Smooth muscle cell (in vitro differentiated cells): ENCODE data around the gene GOPC. TPM values are rescaled to one million over a fixed set of nuclear protein-coding genes. Genes with fewer than 3 reads are reported as not detected.

Experiments used
- DNase-seq: peaks from one replicate; lab custom pipeline; 2025; ENCODE audit not compliant: unreplicated experiment; lab: John Stamatoyannopoulos, UW
- H2AFZ ChIP-seq: fragments of 200-600 bp; sonication (generic); 2 replicates; pipeline ENCODE4 v1.6.0; 2016; ENCODE audit warnings: antibody characterized with exemption, low read depth, mild to moderate bottlenecking
- H3F3A ChIP-seq: fragments of 200-600 bp; sonication (generic); 2 replicates; pipeline ENCODE4 v1.6.0; 2017; ENCODE audit warnings: antibody characterized with exemption, low read depth
- H3K27ac ChIP-seq: fragments of 200-600 bp; sonication (generic); 2 replicates; pipeline ENCODE4 v1.5.1; 2016; ENCODE audit warnings: low read depth, mild to moderate bottlenecking
- H3K27me3 ChIP-seq: fragments of 200-600 bp; sonication (generic); 2 replicates; pipeline ENCODE4 v1.6.1; 2016; ENCODE audit warnings: low read depth, mild to moderate bottlenecking
- H3K36me3 ChIP-seq: fragments of 200-600 bp; sonication (generic); 2 replicates; pipeline ENCODE4 v1.5.1; 2016; ENCODE audit warnings: low read depth
- H3K4me1 ChIP-seq: fragments of 200-600 bp; sonication (generic); 2 replicates; pipeline ENCODE4 v1.5.1; 2016; ENCODE audit warnings: low read depth
- H3K4me2 ChIP-seq: fragments of 200-600 bp; sonication (generic); 2 replicates; pipeline ENCODE4 v1.6.0; 2016; ENCODE audit warnings: mild to moderate bottlenecking
- H3K4me3 ChIP-seq: fragments of 200-600 bp; sonication (generic); 2 replicates; pipeline ENCODE4 v1.5.1; 2016; ENCODE audit warnings: mild to moderate bottlenecking
- H3K79me2 ChIP-seq: fragments of 200-600 bp; sonication (generic); 2 replicates; pipeline ENCODE4 v1.6.0; 2016; ENCODE audit warnings: low read depth, mild to moderate bottlenecking
- H3K9ac ChIP-seq: fragments of 200-600 bp; sonication (generic); 2 replicates; pipeline ENCODE4 v1.6.0; 2016; ENCODE audit warnings: low read depth
- H3K9me3 ChIP-seq: fragments of 200-600 bp; sonication (generic); replicated peaks from 2 replicates; pipeline ENCODE4 v1.5.1; 2016; ENCODE audit warnings: low read depth
- H4K20me1 ChIP-seq: fragments of 200-600 bp; sonication (generic); 2 replicates; pipeline ENCODE4 v1.6.0; 2016; ENCODE audit warnings: low read depth
- CTCF ChIP-seq: fragments of 200-600 bp; sonication (generic); IDR thresholded peaks from 2 replicates; pipeline ENCODE4 v1.5.1; 2017; ENCODE audit warnings: borderline replicate concordance, mild to moderate bottlenecking, antibody characterized with exemption; ENCODE audit not compliant: insufficient read depth, poor library complexity, severe bottlenecking
- WGBS: methylation state at CpG from one replicate; pipeline ENCODE4 v1.1.7; 2016; ENCODE audit warnings: low lambda C conversion rate; 5-methylcytosine and 5-hydroxymethylcytosine counted together
- polyA plus RNA-seq: library from polyadenylated mRNA; unstranded; fragments of >200 nt; fragmentation: Nextera tagmentation; extraction: Ambion mirVana; gene quantifications from 2 replicates; pipeline ENCODE4 v1.2.1, GENCODE V29; 2016
- total RNA-seq: library from RNA; depleted of rRNA; stranded (reverse); fragments of >200 nt; gene quantifications from 2 replicates; pipeline ENCODE4 v1.2.3, GENCODE V29; 2014

The GOPC gene
- total and polyA plus RNA-seq, 2 experiments from 2014 or later: 26.5 to 73.7 TPM

GRCh38 chr6:117615750-117616390 lies 13.6 kb upstream of the GOPC start:
- WGBS: 28% methylated on average over 14 of the region's 14 CpGs
- Histone ChIP-seq H3K27ac (peak overlapping the region; percentile 81), H3K4me3 (peak overlapping the region; percentile 2)

GRCh38 chr6:117613920-117614560 lies 11.7 kb upstream of the GOPC start:
- Histone ChIP-seq H4K20me1 (no peaks in the 10 kb centered on the region), H3K4me2 (peak overlapping the region; percentile 42), H3K27ac (peak overlapping the region; percentile 81), H3K9ac (peak overlapping the region; percentile 2), H3K27me3 (no peaks in the 10 kb centered on the region), H3K4me3 (no peak overlapping the region), H2AFZ (no peak overlapping the region), H3K4me1 (peaks cover 12% of the 10 kb centered on the region), H3K79me2 (no peaks in the 10 kb centered on the region), H3F3A (no peaks in the 10 kb centered on the region), H3K36me3 (no peaks in the 10 kb centered on the region), H3K9me3 (no peaks in the 10 kb centered on the region)
- no peak for DNase-seq
- no peak for TF ChIP-seq CTCF
- WGBS: 18% methylated on average over 4 of the region's 4 CpGs

More at GRCh38 chr6:117615750-117616390, 13.6 kb upstream of the GOPC start:
- Histone ChIP-seq H3K36me3 (no peaks in the 10 kb centered on the region), H3K79me2 (no peaks in the 10 kb centered on the region), H3F3A (no peaks in the 10 kb centered on the region), H4K20me1 (no peaks in the 10 kb centered on the region), H3K4me1 (peaks cover 12% of the 10 kb centered on the region), H3K4me2 (peak overlapping the region; percentile 63), H3K9me3 (no peaks in the 10 kb centered on the region), H3K9ac (peak overlapping the region; percentile 33), H2AFZ (no peak overlapping the region), H3K27me3 (no peaks in the 10 kb centered on the region)
- TF ChIP-seq CTCF: no peak
- no peak for DNase-seq

GRCh38 chr6:117607511-117607910 lies 5.2 kb upstream of the GOPC start:
- Histone ChIP-seq H3K4me3 (no peak overlapping the region), H3K27me3 (no peaks in the 10 kb centered on the region), H2AFZ (no peak overlapping the region), H3K79me2 (no peaks in the 10 kb centered on the region), H3K4me2 (no peak overlapping the region), H3K4me1 (no peaks in the 10 kb centered on the region), H3K9ac (no peak overlapping the region), H3F3A (no peaks in the 10 kb centered on the region), H3K36me3 (no peaks in the 10 kb centered on the region), H3K27ac (no peak overlapping the region), H3K9me3 (no peaks in the 10 kb centered on the region), H4K20me1 (no peaks in the 10 kb centered on the region)
- no peak for TF ChIP-seq CTCF
- DNase-seq: no peak
- WGBS: 89% methylated on average over 3 of the region's 3 CpGs
